MM.1S (cell line): ENCODE measurements around the gene DLG4.
"Not testable (repeated sequence)": the region's sequence is repeated elsewhere in the genome, so short reads cannot be mapped to it uniquely, and the experiment has no call there.

Source experiments
- DNase-seq: peaks from one replicate; pipeline ENCODE4 v3.0.0-alpha.2; 2015
- H2AFZ ChIP-seq: fragments of 300-600 bp; sonication (generic); 2 replicates; pipeline ENCODE4 v1.6.0; 2016; ENCODE audit warnings: antibody characterized with exemption, low read length
- H3F3A ChIP-seq: fragments of 300-600 bp; sonication (generic); 2 replicates; pipeline ENCODE4 v1.6.1; 2016; ENCODE audit warnings: mild to moderate bottlenecking, antibody characterized with exemption, low read length, moderate library complexity, mixed read lengths; ENCODE audit not compliant: insufficient read depth
- H3K27ac ChIP-seq: fragments of 300-600 bp; sonication (generic); 2 replicates; pipeline ENCODE4 v1.5.1; 2016; ENCODE audit warnings: mild to moderate bottlenecking, low read length
- H3K27me3 ChIP-seq: fragments of 300-600 bp; sonication (generic); replicated peaks from 2 replicates; pipeline ENCODE4 v1.6.0; 2016; ENCODE audit warnings: low read length; ENCODE audit not compliant: insufficient read depth
- H3K36me3 ChIP-seq: fragments of 300-600 bp; sonication (generic); replicated peaks from 2 replicates; pipeline ENCODE4 v1.6.1; 2016; ENCODE audit warnings: mild to moderate bottlenecking, low read length, mixed read lengths; ENCODE audit not compliant: insufficient read depth
- H3K4me1 ChIP-seq: fragments of 300-600 bp; sonication (generic); 2 replicates; pipeline ENCODE4 v1.6.1; 2016; ENCODE audit warnings: low read length, mixed read lengths
- H3K4me2 ChIP-seq: fragments of 300-600 bp; sonication (generic); 2 replicates; pipeline ENCODE4 v1.6.0; 2016; ENCODE audit warnings: low read depth, low read length
- H3K4me3 ChIP-seq: fragments of 300-600 bp; sonication (generic); 2 replicates; pipeline ENCODE4 v1.5.1; 2016; ENCODE audit warnings: low read length, mixed read lengths
- H3K79me2 ChIP-seq: fragments of 300-600 bp; sonication (generic); 2 replicates; pipeline ENCODE4 v1.6.1; 2016; ENCODE audit warnings: mixed run types, low read length, mixed read lengths
- H3K9ac ChIP-seq: fragments of 300-600 bp; sonication (generic); 2 replicates; pipeline ENCODE4 v1.6.1; 2016; ENCODE audit warnings: low read length, mixed read lengths
- H3K9me2 ChIP-seq: fragments of 300-600 bp; sonication (generic); replicated peaks from 2 replicates; pipeline ENCODE4 v1.6.1; 2016; ENCODE audit warnings: mild to moderate bottlenecking, low read length, mixed read lengths; ENCODE audit not compliant: insufficient read depth
- H3K9me3 ChIP-seq: fragments of 300-600 bp; sonication (generic); replicated peaks from 2 replicates; pipeline ENCODE4 v1.6.1; 2016; ENCODE audit warnings: mild to moderate bottlenecking, low read length, mixed read lengths; ENCODE audit not compliant: insufficient read depth
- H4K20me1 ChIP-seq: fragments of 300-600 bp; sonication (generic); 2 replicates; pipeline ENCODE4 v1.6.1; 2016; ENCODE audit warnings: mild to moderate bottlenecking, low read length, moderate library complexity, mixed read lengths; ENCODE audit not compliant: insufficient read depth
- CTCF ChIP-seq: fragments of 300-600 bp; sonication (generic); IDR thresholded peaks from 2 replicates; pipeline ENCODE4 v1.5.1; 2016; ENCODE audit warnings: antibody characterized with exemption, low read length, mixed read lengths
- EZH2 ChIP-seq: fragments of 300-600 bp; sonication (generic); optimal IDR thresholded peaks from 2 replicates; pipeline ENCODE3; 2017; ENCODE audit warnings: low read depth, mild to moderate bottlenecking, antibody characterized with exemption, low read length, mixed read lengths
- EZH2phosphoT487 ChIP-seq: fragments of 300-600 bp; sonication (generic); IDR thresholded peaks from 2 replicates; pipeline ENCODE4 v1.6.1; 2018; ENCODE audit warnings: antibody characterized with exemption, low read length

Gene DLG4

GRCh38 chr17:7184647-7185046, 35.0 kb downstream of the DLG4 start:
- Histone ChIP-seq H3F3A (no peaks in the 10 kb centered on the region), H3K9me2 (no peaks in the 10 kb centered on the region), H3K9me3 (no peaks in the 10 kb centered on the region), H3K36me3 (no peaks in the 10 kb centered on the region), H2AFZ (no peak overlapping the region), H3K27me3 (peaks cover 49% of the 10 kb centered on the region), H3K4me3 (no peak overlapping the region), H3K4me2 (no peak overlapping the region), H3K27ac (no peak overlapping the region), H3K79me2 (no peaks in the 10 kb centered on the region), H3K4me1 (no peaks in the 10 kb centered on the region), H3K9ac (no peak overlapping the region), H4K20me1 (no peaks in the 10 kb centered on the region)
- TF ChIP-seq EZH2 (no peak), CTCF (no peak), EZH2phosphoT487 (no peak)
- no peak for DNase-seq

GRCh38 chr17:7184091-7184488, 35.5 kb downstream of the DLG4 start:
- H3K27me3 ChIP-seq = peaks cover 54% of the 10 kb centered on the region
- DNase-seq = no peak
- no peaks in the 10 kb centered on the region for H3K9me3 ChIP-seq
- H3K4me1 ChIP-seq = no peaks in the 10 kb centered on the region
- H3K79me2 ChIP-seq = no peaks in the 10 kb centered on the region
- TF ChIP-seq CTCF (no peak), EZH2phosphoT487 (no peak), EZH2 (no peak)
- no peaks in the 10 kb centered on the region for H3K36me3 ChIP-seq
- H3K4me3 ChIP-seq = no peak overlapping the region
- H4K20me1 ChIP-seq = no peaks in the 10 kb centered on the region
- H3K9ac ChIP-seq = no peak overlapping the region
- no peak overlapping the region for H2AFZ ChIP-seq
- H3K9me2 ChIP-seq = no peaks in the 10 kb centered on the region
- no peak overlapping the region for H3K27ac ChIP-seq
- no peaks in the 10 kb centered on the region for H3F3A ChIP-seq
- no peak overlapping the region for H3K4me2 ChIP-seq

GRCh38 chr17:7183433-7184090, 36.1 kb downstream of the DLG4 start:
- no peaks in the 10 kb centered on the region for H4K20me1 ChIP-seq
- no peaks in the 10 kb centered on the region for H3K79me2 ChIP-seq
- TF ChIP-seq CTCF = no peak
- TF ChIP-seq EZH2phosphoT487 = no peak
- TF ChIP-seq EZH2 = no peak
- H3K27me3 ChIP-seq = peaks cover 58% of the 10 kb centered on the region
- no peaks in the 10 kb centered on the region for H3K4me1 ChIP-seq
- no peak overlapping the region for H3K4me2 ChIP-seq
- H3K27ac ChIP-seq = no peak overlapping the region
- H3K4me3 ChIP-seq = no peak overlapping the region
- no peaks in the 10 kb centered on the region for H3K36me3 ChIP-seq
- H2AFZ ChIP-seq = no peak overlapping the region
- DNase-seq = no peak
- H3K9me2 ChIP-seq = no peaks in the 10 kb centered on the region
- H3K9ac ChIP-seq = no peak overlapping the region
- no peaks in the 10 kb centered on the region for H3K9me3 ChIP-seq
- no peaks in the 10 kb centered on the region for H3F3A ChIP-seq

GRCh38 chr17:7182101-7182500, 37.5 kb downstream of the DLG4 start:
- H3K4me1 ChIP-seq, H3F3A ChIP-seq, DNase-seq, H3K9me2 ChIP-seq, H3K27ac ChIP-seq, H4K20me1 ChIP-seq, H3K79me2 ChIP-seq, H2AFZ ChIP-seq, H3K4me2 ChIP-seq, H3K4me3 ChIP-seq, H3K9me3 ChIP-seq, H3K36me3 ChIP-seq, H3K9ac ChIP-seq: not testable (repeated sequence)
- H3K27me3 ChIP-seq = peaks cover 62% of the 10 kb centered on the region
